Smooth muscle cell of the pulmonary artery (primary cell): Measurements from ENCODE around the gene TMEM140. TPM values are rescaled to one million over a fixed set of nuclear protein-coding genes. Genes with fewer than 3 reads are reported as not detected.

Source experiments
- total RNA-seq: library from RNA; depleted of rRNA; stranded (reverse); fragments of >200 nt; gene quantifications from 2 replicates; pipeline ENCODE4 v1.2.3, GENCODE V29; 2014

The TMEM140 gene
- total RNA-seq, result 8.7 and 17.7 TPM in 2 replicates

DNA sequence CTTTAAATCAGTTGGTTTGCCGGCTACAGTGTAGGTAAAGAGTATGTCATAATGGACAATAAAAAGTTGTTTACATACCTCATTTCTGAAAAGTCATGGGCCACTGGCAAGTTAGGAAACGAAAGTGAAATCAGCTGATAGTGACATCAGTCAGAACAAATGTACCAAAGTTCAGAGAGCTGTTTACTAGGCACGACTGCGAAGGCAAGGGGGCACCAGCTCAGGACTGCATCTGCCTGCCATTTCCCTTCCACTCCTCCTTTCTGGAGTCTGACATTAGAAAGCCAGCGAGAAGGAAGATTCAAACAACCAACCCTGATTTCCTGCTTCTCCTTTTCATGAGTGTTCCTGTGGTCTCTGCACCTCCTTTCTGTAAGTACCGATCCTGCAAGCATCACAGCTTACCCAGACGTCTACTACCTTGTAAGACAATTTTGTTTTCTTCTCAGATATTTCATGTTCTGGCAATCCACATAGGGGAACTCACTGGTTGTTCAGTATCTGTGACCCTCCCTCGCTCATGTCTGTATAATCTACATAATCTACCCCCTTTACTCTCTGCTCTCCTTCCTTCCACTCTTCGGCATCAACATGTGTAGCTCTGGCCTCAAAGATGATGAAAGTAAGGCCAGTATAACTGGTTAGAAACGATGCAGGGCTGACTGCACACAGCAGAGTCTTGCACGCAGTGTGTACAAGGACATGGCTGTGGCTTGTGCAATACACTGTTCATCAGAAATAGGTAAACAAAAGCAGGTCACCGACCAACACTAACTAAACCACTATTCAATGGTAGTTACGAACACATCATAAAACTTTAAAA is at the start of gene TMEM140:
TMEM140 (plus strand) TSS at position 174 of the 823 bp plus-strand sequence. CDS start 16,370 bp downstream, outside the sequence.

DNA sequence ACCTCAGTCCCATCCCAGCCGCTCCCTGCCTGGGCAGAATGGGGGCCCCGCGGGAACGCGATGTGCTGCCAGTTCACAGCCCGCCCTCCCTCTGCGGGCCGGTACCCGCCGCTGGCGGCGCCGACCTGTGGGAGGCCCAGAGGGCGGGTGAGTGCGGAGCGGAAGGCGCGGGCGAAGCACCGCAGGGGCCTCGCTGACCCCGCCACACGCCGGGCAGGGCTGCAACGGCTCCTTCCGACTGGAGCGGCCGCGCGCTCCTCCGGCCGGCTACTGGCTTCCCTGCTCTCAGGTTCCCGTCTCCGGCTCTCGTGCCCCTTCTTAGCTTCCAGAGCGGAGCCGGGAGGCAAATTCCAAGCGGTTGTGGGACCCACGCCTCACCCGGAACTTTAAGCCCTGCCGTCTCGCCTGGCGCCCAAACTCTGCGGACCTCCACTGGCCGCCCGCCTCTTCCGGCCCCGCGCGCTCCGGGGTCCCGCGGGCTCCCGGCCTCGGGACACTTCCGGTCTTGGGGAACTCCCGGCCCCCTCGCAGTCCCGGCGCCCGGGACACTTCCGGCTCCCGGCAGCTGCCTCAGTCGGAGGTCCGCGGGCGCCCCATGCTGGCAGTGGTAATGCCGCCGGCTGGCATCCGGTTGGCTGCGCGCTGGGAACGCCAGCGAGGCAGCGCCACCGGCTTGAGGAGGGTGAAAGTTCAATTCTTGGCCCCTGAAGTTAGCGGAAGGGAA is 22.6 kb downstream of the TMEM140 start, which contains the start of gene CYREN:
CYREN (minus strand) TSS at position 434 of the 724 bp plus-strand sequence. CDS start 1,785 bp downstream, outside the sequence.

DNA sequence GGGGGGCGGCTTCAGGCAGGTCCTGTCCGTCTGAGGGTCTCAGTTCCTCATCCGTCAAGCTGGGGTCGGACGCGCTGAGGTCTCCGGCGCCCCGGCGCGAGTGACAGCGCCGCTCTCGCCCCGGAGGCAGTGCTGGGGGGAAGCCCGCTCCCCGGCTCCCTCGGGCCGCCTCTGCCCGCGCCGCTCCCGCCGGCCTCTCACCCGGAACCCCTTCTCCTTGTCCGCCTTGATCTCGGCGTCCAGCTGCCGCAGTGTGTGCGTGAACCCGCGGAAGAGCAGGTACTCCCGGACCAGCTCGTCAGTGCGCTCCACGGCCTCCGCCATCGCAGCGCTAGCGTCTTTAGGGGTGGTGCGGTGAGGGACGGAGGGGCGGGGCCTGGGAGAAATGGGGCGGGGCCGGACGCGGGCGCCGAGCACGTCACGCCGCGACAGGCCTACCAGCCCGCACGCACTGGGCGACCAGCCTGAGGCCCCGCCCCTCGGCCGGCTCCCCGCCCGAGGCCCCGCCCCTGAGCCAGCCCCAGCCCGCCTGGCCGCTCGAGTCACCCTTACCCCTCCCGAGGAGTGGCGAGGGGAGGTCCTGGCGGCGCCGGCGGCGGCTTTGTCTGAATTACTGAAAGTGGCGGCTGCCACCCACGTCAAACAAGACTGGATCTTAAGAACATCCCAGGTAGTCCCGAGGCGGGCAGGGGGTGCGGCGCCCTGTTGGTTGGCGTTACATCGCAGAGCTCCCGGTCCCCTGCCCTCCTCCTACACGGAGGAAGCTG is 63.5 kb downstream of the TMEM140 start, which contains the start of gene WDR91:
WDR91 (minus strand) TSS at position 348 of the 767 bp plus-strand sequence; CDS start at position 324, 24 bp downstream.

Other genes with a start within 250 kb of the TMEM140 start
- 0.66 and 0.91 TPM in 2 replicates for gene AGBL3, start 161.6 kb upstream of the TMEM140 start, total RNA-seq
- gene CYREN, start 22.6 kb downstream of the TMEM140 start, total RNA-seq, result 35.0 and 42.9 TPM in 2 replicates
- gene WDR91, start 63.5 kb downstream of the TMEM140 start, total RNA-seq, result 8.7 and 9.0 TPM in 2 replicates
- not detected in 2 replicates for gene STRA8, start 85.8 kb downstream of the TMEM140 start, total RNA-seq